22Rv1 (cell line): ENCODE data around the gene LUM.

Experiments
- CTCF ChIP-seq: fragments of 450-650 bp; IDR thresholded peaks from 2 replicates; pipeline ENCODE4 v1.5.1; 2017; ENCODE audit warnings: mild to moderate bottlenecking
- ZFX ChIP-seq: fragments of 450-650 bp; IDR thresholded peaks from 2 replicates; pipeline ENCODE4 v1.6.1; 2017; ENCODE audit warnings: antibody characterized with exemption, borderline replicate concordance

- no peak for TF ChIP-seq CTCF
- no peak for TF ChIP-seq ZFX
These were observed 37.1 kb downstream of the LUM start for GRCh38 chr12:91074154-91074709.
